ENCODE results near the gene TWSG1. TPM values are rescaled to one million over a fixed set of nuclear protein-coding genes. Genes with fewer than 3 reads are reported as not detected.
"Not testable (repeated sequence)": the region's sequence is repeated elsewhere in the genome, so short reads cannot be mapped to it uniquely, and the experiment has no call there.

TWSG1 gene
- total RNA-seq, 1 experiment from 2014 or later: 101 TPM

GRCh38 chr18:9392726-9393125 is 58.2 kb downstream of the TWSG1 start:
- DNase-seq (ENCODE audit: low read depth): peak; percentile 21

GRCh38 chr18:9394046-9394445 is 59.5 kb downstream of the TWSG1 start:
- no peak for DNase-seq (ENCODE audit: low read depth)

- no peak for DNase-seq (ENCODE audit: low read depth)
These were observed 65.6 kb downstream of the TWSG1 start for GRCh38 chr18:9400197-9400596.

GRCh38 chr18:9401176-9401575 is 66.6 kb downstream of the TWSG1 start:
- no peak for DNase-seq (ENCODE audit: low read depth)

- not testable (repeated sequence) for DNase-seq (ENCODE audit: low read depth)
These were observed 67.9 kb downstream of the TWSG1 start for GRCh38 chr18:9402358-9403007.

GRCh38 chr18:9403795-9404564 is 69.4 kb downstream of the TWSG1 start:
- DNase-seq (ENCODE audit: low read depth): no peak

- no peak for DNase-seq (ENCODE audit: low read depth)
These were observed 70.0 kb downstream of the TWSG1 start for GRCh38 chr18:9404565-9405060.

GRCh38 chr18:9405130-9405529 is 70.6 kb downstream of the TWSG1 start:
- no peak for DNase-seq (ENCODE audit: low read depth)

- no peak for DNase-seq (ENCODE audit: low read depth)
These were observed 71.4 kb downstream of the TWSG1 start for GRCh38 chr18:9405977-9406376.

- DNase-seq (ENCODE audit: low read depth): no peak
These were observed 75.9 kb downstream of the TWSG1 start for GRCh38 chr18:9410515-9410914.

- peak; percentile 51 for DNase-seq (ENCODE audit: low read depth)
These were observed 79.0 kb downstream of the TWSG1 start for GRCh38 chr18:9413576-9413975.

- DNase-seq (ENCODE audit: low read depth): no peak
These were observed 82.0 kb downstream of the TWSG1 start for GRCh38 chr18:9416563-9417072.

GRCh38 chr18:9417073-9417851 is 82.7 kb downstream of the TWSG1 start:
- peak; percentile 50 for DNase-seq (ENCODE audit: low read depth)

- DNase-seq (ENCODE audit: low read depth): no peak
These were observed 83.6 kb downstream of the TWSG1 start for GRCh38 chr18:9418047-9418690.

- peak; percentile 61 for DNase-seq (ENCODE audit: low read depth)
These were observed 85.5 kb downstream of the TWSG1 start for GRCh38 chr18:9419956-9420631.

- DNase-seq (ENCODE audit: low read depth): no peak
These were observed 86.7 kb downstream of the TWSG1 start for GRCh38 chr18:9421096-9421900.

GRCh38 chr18:9421901-9422327 is 87.3 kb downstream of the TWSG1 start:
- no peak for DNase-seq (ENCODE audit: low read depth)

GRCh38 chr18:9422816-9423519 is 88.4 kb downstream of the TWSG1 start:
- DNase-seq (ENCODE audit: low read depth): no peak

- not testable (repeated sequence) for DNase-seq (ENCODE audit: low read depth)
These were observed 89.1 kb downstream of the TWSG1 start for GRCh38 chr18:9423648-9424047.

Data from RPMI7951 (cell line).